Brain microvascular endothelial cell (primary cell): ENCODE data around the gene MATN1.

Experiments used
- DNase-seq: peaks from one replicate; pipeline ENCODE4 v3.0.0-alpha.2; 2020
- H3K27ac ChIP-seq: fragments of 250-450 bp; sonication (Bioruptor Pico); 2 replicates; pipeline ENCODE4 v1.5.1; 2020; ENCODE audit warnings: mild to moderate bottlenecking, moderate library complexity
- H3K27me3 ChIP-seq: fragments of 250-450 bp; sonication (Bioruptor Pico); replicated peaks from 2 replicates; pipeline ENCODE4 v1.5.1; 2020; ENCODE audit warnings: mild to moderate bottlenecking
- H3K36me3 ChIP-seq: fragments of 250-450 bp; sonication (Bioruptor Pico); replicated peaks from 2 replicates; pipeline ENCODE4 v1.5.1; 2020; ENCODE audit warnings: mild to moderate bottlenecking
- H3K4me3 ChIP-seq: 2 replicates; pipeline ENCODE4 v1.5.1; 2011; ENCODE audit warnings: low read depth, mild to moderate bottlenecking, control low read depth, low read length, moderate library complexity
- CTCF ChIP-seq: IDR thresholded peaks from 2 replicates; pipeline ENCODE4 v1.5.1; 2011; ENCODE audit warnings: low read depth, mild to moderate bottlenecking, moderate library complexity, low read length, control low read depth, inconsistent platforms; ENCODE audit errors: missing control alignments
- in situ Hi-C: cut with HindIII; loops from 2 replicates; pipeline ENCODE4 v1.10.0; 2017; ENCODE audit warnings: low sequenced_read_pairs, low pct_ligation_motif_present

MATN1 gene

DNA sequence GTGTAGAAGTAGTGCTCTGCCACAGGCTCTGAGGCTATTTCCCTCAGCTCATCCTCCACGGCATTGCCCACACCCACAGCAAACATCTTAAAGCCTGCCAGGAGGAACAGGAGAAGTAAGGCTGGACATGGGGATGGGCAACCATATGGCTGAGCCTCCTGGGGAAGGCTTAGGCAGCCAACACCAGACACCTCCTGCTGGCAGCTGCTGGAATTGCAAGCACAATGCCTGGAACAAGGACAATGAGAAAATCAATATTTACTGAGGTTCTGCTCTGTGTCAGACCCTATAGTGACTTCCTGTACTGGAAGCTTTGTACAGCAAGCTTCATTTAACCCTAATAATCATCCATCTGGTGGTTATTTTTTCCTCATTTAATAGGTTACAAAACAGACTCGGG, 8.2 kb downstream of the MATN1 start:
- in situ Hi-C loops = no loop called here
- Histone ChIP-seq H3K4me3 (no peak overlapping the region), H3K27me3 (peaks cover 2% of the 10 kb centered on the region), H3K36me3 (no peaks in the 10 kb centered on the region), H3K27ac (no peak overlapping the region)
- no peak for DNase-seq
- TF ChIP-seq CTCF = peak; percentile 65

- in situ Hi-C loops = no loop called here
- DNase-seq = no peak
- no peak for TF ChIP-seq CTCF
- peaks cover 2% of the 10 kb centered on the region for H3K27me3 ChIP-seq
- no peak overlapping the region for H3K27ac ChIP-seq
- no peak overlapping the region for H3K4me3 ChIP-seq
- H3K36me3 ChIP-seq = no peaks in the 10 kb centered on the region
These were observed 8.8 kb downstream of the MATN1 start for GRCh38 chr1:30714536-30715090.

- no peak for TF ChIP-seq CTCF
- no peak overlapping the region for H3K27ac ChIP-seq
- no peak for DNase-seq
- in situ Hi-C loops = no loop called here
- peaks cover 2% of the 10 kb centered on the region for H3K27me3 ChIP-seq
- H3K4me3 ChIP-seq = no peak overlapping the region
- no peaks in the 10 kb centered on the region for H3K36me3 ChIP-seq
These were observed 9.4 kb downstream of the MATN1 start for GRCh38 chr1:30714025-30714424.

GRCh38 chr1:30713311-30713710, 10.1 kb downstream of the MATN1 start:
- in situ Hi-C loops = no loop called here
- Histone ChIP-seq H3K4me3 (no peak overlapping the region), H3K27me3 (peaks cover 2% of the 10 kb centered on the region), H3K36me3 (no peaks in the 10 kb centered on the region), H3K27ac (no peak overlapping the region)
- no peak for TF ChIP-seq CTCF
- no peak for DNase-seq

DNA sequence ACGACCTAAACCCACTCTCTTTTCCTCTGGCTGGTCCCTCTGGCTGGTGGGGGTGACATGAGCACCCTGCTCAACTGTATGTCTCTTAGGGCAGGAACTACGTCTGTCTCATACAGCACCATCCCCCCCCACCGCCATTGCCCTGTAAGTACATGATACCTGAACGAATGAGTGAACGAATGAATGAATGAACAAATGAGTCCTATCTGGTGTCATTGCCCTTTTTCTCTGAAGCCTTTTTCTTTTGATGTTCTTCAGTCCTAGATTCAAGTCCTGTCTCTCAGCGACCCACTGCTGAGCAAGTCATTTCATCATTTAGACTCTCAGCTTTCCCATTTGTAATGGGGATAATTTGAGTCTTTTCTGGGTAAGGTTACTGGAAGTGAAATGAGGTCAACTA, 10.8 kb downstream of the MATN1 start:
- no peak for TF ChIP-seq CTCF
- in situ Hi-C loops = no loop called here
- Histone ChIP-seq H3K27ac (no peak overlapping the region), H3K27me3 (peaks cover 2% of the 10 kb centered on the region), H3K36me3 (no peaks in the 10 kb centered on the region), H3K4me3 (no peak overlapping the region)
- DNase-seq = no peak

GRCh38 chr1:30710407-30710806, 13.0 kb downstream of the MATN1 start:
- Histone ChIP-seq H3K27me3 (peaks cover 4% of the 10 kb centered on the region), H3K36me3 (no peaks in the 10 kb centered on the region), H3K27ac (no peak overlapping the region), H3K4me3 (no peak overlapping the region)
- in situ Hi-C loops = no loop called here
- no peak for TF ChIP-seq CTCF
- no peak for DNase-seq
